ENCODE data around the gene RER1. TPM values are rescaled to one million over a fixed set of nuclear protein-coding genes. Genes with fewer than 3 reads are reported as not detected.

RER1 gene
- total RNA-seq, 2 experiments from 2014 or later, result 60.5 to 138 TPM

- intact Hi-C loops (cut with micrococcal nuclease; ENCODE audit: unreplicated experiment), result no loop called here
- Histone ChIP-seq H2AFZ (ENCODE audit: low read length) (no peak overlapping the region), H3K4me3 (ENCODE audit: low read depth, low read length, poor library complexity, severe bottlenecking) (no peak overlapping the region), H3K4me1 (ENCODE audit: insufficient read depth, low read length, poor library complexity, severe bottlenecking) (no peaks in the 10 kb centered on the region), H4K20me1 (ENCODE audit: insufficient read depth, low read length) (no peaks in the 10 kb centered on the region), H3K79me2 (ENCODE audit: insufficient read depth, low read depth, low read length) (no peaks in the 10 kb centered on the region), H3K27ac (ENCODE audit: low read depth, low read length, poor library complexity, severe bottlenecking) (no peak overlapping the region), H3K9me2 (ENCODE audit: insufficient read depth, low read length) (no peaks in the 10 kb centered on the region), H3K4me2 (ENCODE audit: low read length) (no peak overlapping the region), H3K9me3 (ENCODE audit: low read length) (no peaks in the 10 kb centered on the region), H3K36me3 (ENCODE audit: insufficient read depth, low read length) (no peaks in the 10 kb centered on the region)
- no TSS peak for BruUV-seq (replicated peaks)
- no peak for DNase-seq (ENCODE audit: low spot score)
- CTCF ChIA-PET (ENCODE audit: unreplicated experiment), result no interaction called here
- POLR2A ChIA-PET, result no interaction called here
- TF ChIP-seq EZH2phosphoT487 (IDR thresholded peaks at IDR 0.05; ENCODE audit: borderline replicate concordance, low read depth, low read length), result no peak
- no peak for TF ChIP-seq CTCF (conservative IDR thresholded peaks at IDR 0.05; ENCODE audit: low read length)
Measured at GRCh38 chr1:2343023-2343935, 48.4 kb upstream of the RER1 start.

GRCh38 chr1:2344121-2344681 is 47.4 kb upstream of the RER1 start:
- H3K4me1 ChIP-seq (ENCODE audit: insufficient read depth, low read length, poor library complexity, severe bottlenecking), result no peaks in the 10 kb centered on the region
- H3K36me3 ChIP-seq (ENCODE audit: insufficient read depth, low read length), result no peaks in the 10 kb centered on the region
- no peak overlapping the region for H3K27ac ChIP-seq (ENCODE audit: low read depth, low read length, poor library complexity, severe bottlenecking)
- no peaks in the 10 kb centered on the region for H3K79me2 ChIP-seq (ENCODE audit: insufficient read depth, low read depth, low read length)
- ChIA-PET CTCF (ENCODE audit: unreplicated experiment) (no interaction called here), POLR2A (no interaction called here)
- no peak overlapping the region for H3K4me3 ChIP-seq (ENCODE audit: low read depth, low read length, poor library complexity, severe bottlenecking)
- DNase-seq (ENCODE audit: low spot score), result no peak
- no TSS peak for BruUV-seq (replicated peaks)
- intact Hi-C loops (cut with micrococcal nuclease; ENCODE audit: unreplicated experiment), result no loop called here
- no peaks in the 10 kb centered on the region for H4K20me1 ChIP-seq (ENCODE audit: insufficient read depth, low read length)
- H3K4me2 ChIP-seq (ENCODE audit: low read length), result no peak overlapping the region
- no peaks in the 10 kb centered on the region for H3K9me3 ChIP-seq (ENCODE audit: low read length)
- H3K9me2 ChIP-seq (ENCODE audit: insufficient read depth, low read length), result no peaks in the 10 kb centered on the region
- TF ChIP-seq EZH2phosphoT487 (IDR thresholded peaks at IDR 0.05; ENCODE audit: borderline replicate concordance, low read depth, low read length) (no peak), CTCF (conservative IDR thresholded peaks at IDR 0.05; ENCODE audit: low read length) (no peak)
- no peak overlapping the region for H2AFZ ChIP-seq (ENCODE audit: low read length)

GRCh38 chr1:2344744-2345296 is 46.8 kb upstream of the RER1 start:
- Histone ChIP-seq H3K9me2 (ENCODE audit: insufficient read depth, low read length) (no peaks in the 10 kb centered on the region), H3K4me3 (ENCODE audit: low read depth, low read length, poor library complexity, severe bottlenecking) (no peak overlapping the region), H3K9me3 (ENCODE audit: low read length) (no peaks in the 10 kb centered on the region), H3K4me1 (ENCODE audit: insufficient read depth, low read length, poor library complexity, severe bottlenecking) (no peaks in the 10 kb centered on the region), H3K79me2 (ENCODE audit: insufficient read depth, low read depth, low read length) (no peaks in the 10 kb centered on the region), H2AFZ (ENCODE audit: low read length) (no peak overlapping the region), H3K27ac (ENCODE audit: low read depth, low read length, poor library complexity, severe bottlenecking) (no peak overlapping the region), H3K36me3 (ENCODE audit: insufficient read depth, low read length) (no peaks in the 10 kb centered on the region), H3K4me2 (ENCODE audit: low read length) (no peak overlapping the region), H4K20me1 (ENCODE audit: insufficient read depth, low read length) (no peaks in the 10 kb centered on the region)
- intact Hi-C loops (cut with micrococcal nuclease; ENCODE audit: unreplicated experiment), result no loop called here
- no peak for DNase-seq (ENCODE audit: low spot score)
- no peak for TF ChIP-seq EZH2phosphoT487 (IDR thresholded peaks at IDR 0.05; ENCODE audit: borderline replicate concordance, low read depth, low read length)
- no peak for TF ChIP-seq CTCF (conservative IDR thresholded peaks at IDR 0.05; ENCODE audit: low read length)
- ChIA-PET POLR2A (no interaction called here), CTCF (ENCODE audit: unreplicated experiment) (no interaction called here)
- no TSS peak for BruUV-seq (replicated peaks)
